ENCODE measurements around the gene RRP15. TPM values are rescaled to one million over a fixed set of nuclear protein-coding genes. Genes with fewer than 3 reads are reported as not detected.

The RRP15 gene
- total RNA-seq, 1 donor from 2014 or later: 20.3 TPM

DNA sequence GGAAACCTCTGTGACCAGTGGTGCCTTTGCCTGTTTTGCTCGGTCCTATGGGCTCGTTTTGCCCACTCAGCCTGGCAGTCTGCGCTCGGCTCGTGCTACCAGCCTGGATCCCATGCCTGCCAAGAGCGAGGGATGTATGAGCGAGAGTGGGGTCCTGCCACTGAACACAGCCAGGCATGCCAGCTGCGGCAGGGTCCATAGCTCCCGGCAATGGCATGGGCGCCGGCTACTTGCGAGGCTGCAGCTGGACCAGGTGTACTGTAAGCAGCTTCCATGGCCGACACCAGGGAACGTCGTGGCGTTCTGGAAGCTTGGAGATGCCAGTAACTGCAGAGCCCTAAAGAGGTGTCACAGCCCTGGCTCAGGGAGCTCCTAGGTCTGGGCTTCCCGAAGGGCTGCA lies 37.7 kb downstream of the RRP15 start:
- TF ChIP-seq CTCF (IDR thresholded peaks at IDR 0.05): no peak
- H3K4me1 Mint-ChIP-seq (ENCODE audit: unreplicated experiment): peaks cover 8% of the 10 kb centered on the region
- no peak overlapping the region for H3K4me3 Mint-ChIP-seq (ENCODE audit: unreplicated experiment)
- H3K27me3 Mint-ChIP-seq (ENCODE audit: unreplicated experiment): no peaks in the 10 kb centered on the region
- no peak overlapping the region for H3K27ac Mint-ChIP-seq (ENCODE audit: unreplicated experiment)
- no peak for DNase-seq (ENCODE audit: extremely low spot score, unreplicated experiment)
- H3K36me3 Mint-ChIP-seq (ENCODE audit: unreplicated experiment): peaks cover 16% of the 10 kb centered on the region
- H3K9me3 Mint-ChIP-seq (ENCODE audit: unreplicated experiment): no peaks in the 10 kb centered on the region

DNA sequence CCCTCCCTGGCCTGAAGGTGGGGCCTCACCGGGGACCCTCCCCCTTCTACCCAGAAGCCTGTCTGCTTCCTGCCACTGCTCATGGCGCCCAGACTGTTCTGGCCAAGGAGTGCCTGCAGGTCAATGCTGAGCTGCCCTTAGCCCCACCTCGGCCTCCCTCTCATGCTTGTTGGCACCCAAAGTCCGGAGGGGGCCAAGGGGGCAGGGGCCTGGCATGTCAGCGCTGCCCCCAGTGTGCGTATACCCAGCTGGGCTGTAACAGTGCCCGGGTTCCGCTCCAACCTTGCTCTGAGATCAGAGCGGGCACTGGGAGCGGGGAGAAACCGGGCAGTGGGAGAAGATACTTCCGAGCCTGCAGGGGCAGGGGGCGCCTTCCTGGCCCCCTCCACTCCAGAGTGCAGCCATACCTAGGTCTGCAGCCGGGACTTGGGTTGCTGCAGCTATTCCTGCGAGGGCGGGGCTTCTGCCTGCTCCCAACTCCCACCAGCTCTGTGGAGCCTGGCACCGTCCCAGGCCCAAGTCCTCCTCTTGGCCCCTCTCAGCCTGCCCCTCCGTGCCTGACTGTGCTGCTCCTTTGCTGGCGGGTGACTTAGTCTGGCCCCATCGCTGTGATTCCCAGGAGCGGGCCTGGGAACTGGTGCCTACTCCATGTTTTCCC lies 38.6 kb downstream of the RRP15 start:
- Mint-ChIP-seq H3K9me3 (ENCODE audit: unreplicated experiment) (no peaks in the 10 kb centered on the region), H3K27ac (ENCODE audit: unreplicated experiment) (no peak overlapping the region), H3K4me1 (ENCODE audit: unreplicated experiment) (peaks cover 8% of the 10 kb centered on the region), H3K4me3 (ENCODE audit: unreplicated experiment) (no peak overlapping the region), H3K36me3 (ENCODE audit: unreplicated experiment) (peaks cover 16% of the 10 kb centered on the region), H3K27me3 (ENCODE audit: unreplicated experiment) (no peaks in the 10 kb centered on the region)
- no peak for DNase-seq (ENCODE audit: extremely low spot score, unreplicated experiment)
- no peak for TF ChIP-seq CTCF (IDR thresholded peaks at IDR 0.05)

DNA sequence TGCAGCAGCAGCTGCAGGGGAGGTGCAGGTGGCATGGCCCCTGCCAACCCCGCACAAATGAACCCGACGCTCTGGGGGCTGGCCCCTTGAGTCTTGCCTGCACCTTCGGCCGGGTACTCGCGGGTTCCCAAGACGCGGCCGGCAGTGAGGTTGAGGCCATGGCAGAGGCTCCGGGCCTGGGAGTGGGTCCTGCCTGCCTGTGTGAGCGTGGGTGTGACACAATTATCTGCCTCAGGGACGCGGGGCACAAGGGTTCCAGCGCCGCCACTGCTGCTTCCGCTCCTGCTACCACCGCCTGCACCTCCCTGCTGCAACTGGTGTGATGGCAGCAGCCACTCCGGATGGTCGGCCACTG lies 39.1 kb downstream of the RRP15 start:
- H3K4me1 Mint-ChIP-seq (ENCODE audit: unreplicated experiment): peaks cover 8% of the 10 kb centered on the region
- H3K27me3 Mint-ChIP-seq (ENCODE audit: unreplicated experiment): no peaks in the 10 kb centered on the region
- no peak overlapping the region for H3K4me3 Mint-ChIP-seq (ENCODE audit: unreplicated experiment)
- peaks cover 16% of the 10 kb centered on the region for H3K36me3 Mint-ChIP-seq (ENCODE audit: unreplicated experiment)
- no peak overlapping the region for H3K27ac Mint-ChIP-seq (ENCODE audit: unreplicated experiment)
- no peak for DNase-seq (ENCODE audit: extremely low spot score, unreplicated experiment)
- H3K9me3 Mint-ChIP-seq (ENCODE audit: unreplicated experiment): no peaks in the 10 kb centered on the region
- no peak for TF ChIP-seq CTCF (IDR thresholded peaks at IDR 0.05)

DNA sequence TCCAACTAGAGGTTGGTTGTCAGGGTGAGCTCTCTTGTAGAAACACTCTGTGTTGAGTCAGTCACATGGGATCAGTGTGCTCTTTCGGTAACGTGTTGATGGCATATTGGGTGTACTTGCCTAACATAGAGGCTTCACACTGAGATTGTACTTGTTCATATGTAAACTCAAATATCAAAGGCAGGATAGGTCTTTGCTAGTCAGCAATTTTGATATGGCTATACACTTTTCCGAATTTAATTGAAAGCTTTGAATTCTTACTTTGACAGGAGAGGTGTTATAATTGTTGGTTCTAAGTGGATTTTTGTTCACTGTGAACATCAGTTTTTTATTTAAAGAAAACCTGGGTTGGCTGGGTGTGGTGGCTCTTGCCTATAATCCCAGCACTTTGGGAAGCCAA lies 43.7 kb downstream of the RRP15 start:
- DNase-seq (ENCODE audit: extremely low spot score, unreplicated experiment): no peak
- no peak for TF ChIP-seq CTCF (IDR thresholded peaks at IDR 0.05)
- Mint-ChIP-seq H3K36me3 (ENCODE audit: unreplicated experiment) (peaks cover 11% of the 10 kb centered on the region), H3K9me3 (ENCODE audit: unreplicated experiment) (no peaks in the 10 kb centered on the region), H3K4me3 (ENCODE audit: unreplicated experiment) (no peak overlapping the region), H3K4me1 (ENCODE audit: unreplicated experiment) (peaks cover 11% of the 10 kb centered on the region), H3K27me3 (ENCODE audit: unreplicated experiment) (no peaks in the 10 kb centered on the region), H3K27ac (ENCODE audit: unreplicated experiment) (no peak overlapping the region)

DNA sequence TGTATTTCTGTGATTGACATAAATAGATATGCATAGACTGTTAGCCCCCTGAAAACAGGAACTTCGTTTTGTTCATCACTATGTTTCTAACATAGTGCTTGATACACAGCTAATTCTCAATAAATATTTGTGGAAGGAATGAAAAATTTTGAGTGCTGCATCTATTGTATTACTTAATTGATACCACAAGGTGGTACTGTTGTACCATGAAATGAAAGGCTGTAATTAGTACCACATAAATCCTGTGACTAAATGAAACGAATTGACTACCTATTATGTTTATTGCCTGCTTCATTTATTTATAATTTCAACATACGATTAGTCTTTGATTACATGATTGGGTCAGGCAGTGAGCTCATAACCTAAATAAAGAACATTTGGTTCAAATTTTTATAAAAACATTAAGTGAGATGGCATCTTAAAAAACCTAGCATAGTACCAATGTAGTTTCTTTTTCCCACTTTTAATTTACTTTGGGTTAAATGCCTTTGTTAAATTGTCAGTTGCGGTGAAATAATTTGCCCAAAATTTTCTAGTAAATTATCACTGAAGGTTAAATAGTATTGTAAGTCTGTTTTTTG lies 45.0 kb downstream of the RRP15 start:
- DNase-seq (ENCODE audit: extremely low spot score, unreplicated experiment): no peak
- Mint-ChIP-seq H3K27me3 (ENCODE audit: unreplicated experiment) (no peaks in the 10 kb centered on the region), H3K4me3 (ENCODE audit: unreplicated experiment) (no peak overlapping the region), H3K36me3 (ENCODE audit: unreplicated experiment) (peaks cover 3% of the 10 kb centered on the region), H3K27ac (ENCODE audit: unreplicated experiment) (no peak overlapping the region), H3K9me3 (ENCODE audit: unreplicated experiment) (no peaks in the 10 kb centered on the region), H3K4me1 (ENCODE audit: unreplicated experiment) (peaks cover 11% of the 10 kb centered on the region)
- TF ChIP-seq CTCF (IDR thresholded peaks at IDR 0.05): peak; percentile 77
